Measurements from ENCODE around the gene CLEC12A.
"Not testable (repeated sequence)": the region's sequence is repeated elsewhere in the genome, so short reads cannot be mapped to it uniquely, and the experiment has no call there.

Gene CLEC12A

GRCh38 chr12:9973949-9974348 lies 2.7 kb downstream of the CLEC12A start:
- DNase-seq: no peak

GRCh38 chr12:9974731-9975130 lies 3.5 kb downstream of the CLEC12A start:
- not testable (repeated sequence) for DNase-seq

- DNase-seq: no peak
These were observed 4.4 kb downstream of the CLEC12A start for GRCh38 chr12:9975614-9976013.

- not testable (repeated sequence) for DNase-seq
These were observed 5.4 kb downstream of the CLEC12A start for GRCh38 chr12:9976626-9977025.

- no peak for DNase-seq
These were observed 6.7 kb downstream of the CLEC12A start for GRCh38 chr12:9977916-9978315.

GRCh38 chr12:9980126-9980525 lies 8.9 kb downstream of the CLEC12A start:
- DNase-seq: no peak

GRCh38 chr12:9991876-9992275 lies 20.7 kb downstream of the CLEC12A start:
- DNase-seq: no peak

- DNase-seq: no peak
These were observed 21.1 kb downstream of the CLEC12A start for GRCh38 chr12:9992296-9992695.

- DNase-seq: no peak
These were observed 27.8 kb downstream of the CLEC12A start, which contains the start of gene CLEC1B for GRCh38 chr12:9999016-9999415. Gene CLEC1B (minus strand): TSS chr12:9999121. CDS start chr12:9999100, 21 bp downstream.

GRCh38 chr12:10001171-10001776 lies 30.1 kb downstream of the CLEC12A start:
- DNase-seq: no peak

GRCh38 chr12:10012630-10013330 lies 41.6 kb downstream of the CLEC12A start:
- no peak for DNase-seq

GRCh38 chr12:10015450-10015849 lies 44.2 kb downstream of the CLEC12A start:
- DNase-seq: no peak

- no peak for DNase-seq
These were observed 45.7 kb downstream of the CLEC12A start for GRCh38 chr12:10016881-10017280.

- DNase-seq: no peak
These were observed 47.2 kb downstream of the CLEC12A start for GRCh38 chr12:10018386-10018785.

GRCh38 chr12:10021342-10021741 lies 50.1 kb downstream of the CLEC12A start:
- DNase-seq: no peak

GRCh38 chr12:10025236-10025635 lies 54.0 kb downstream of the CLEC12A start:
- no peak for DNase-seq

GRCh38 chr12:10026666-10027065 lies 55.5 kb downstream of the CLEC12A start:
- not testable (repeated sequence) for DNase-seq

GRCh38 chr12:10027311-10027710 lies 56.1 kb downstream of the CLEC12A start:
- DNase-seq: no peak

GRCh38 chr12:10027721-10028120 lies 56.5 kb downstream of the CLEC12A start:
- DNase-seq: no peak

- DNase-seq: no peak
These were observed 59.2 kb downstream of the CLEC12A start, which contains the start of gene CLEC9A for GRCh38 chr12:10030446-10030845. Gene CLEC9A (plus strand): TSS chr12:10030682. CDS start chr12:10052688, 22,006 bp downstream.

- no peak for DNase-seq
These were observed 60.1 kb downstream of the CLEC12A start for GRCh38 chr12:10031321-10031720.

GRCh38 chr12:10031771-10032175 lies 60.6 kb downstream of the CLEC12A start:
- DNase-seq: no peak

- DNase-seq: no peak
These were observed 62.8 kb downstream of the CLEC12A start for GRCh38 chr12:10033783-10034545.
